B cell (primary cell): ENCODE results near the gene YOD1. TPM values are rescaled to one million over a fixed set of nuclear protein-coding genes. Genes with fewer than 3 reads are reported as not detected.

Source experiments
- ATAC-seq: fragments of 200-7000 bp; cut with Tn5 transposase; one replicate; pipeline ENCODE4 v1.10.0; 2021; ENCODE audit warnings: low read depth, mild to moderate bottlenecking, moderate number of reproducible peaks, moderate library complexity
- CTCF ChIA-PET: fragments of 350-600 bp; sonication (Branson Sonifier 250); formaldehyde crosslinking; loops from one replicate; lab custom pipeline; 2021; ENCODE audit warnings: antibody characterized with exemption, inconsistent platforms; lab: Charles Lee
- POLR2A ChIA-PET: fragments of 350-600 bp; sonication (Branson Sonifier 250); formaldehyde crosslinking; loops from one replicate; lab custom pipeline; 2021; ENCODE audit warnings: antibody characterized with exemption; lab: Charles Lee
- DNase-seq: peaks from one replicate; pipeline ENCODE4 v3.0.0; 2013
- H2AFZ ChIP-seq: 2 replicates; pipeline ENCODE4 v1.6.1; 2012; ENCODE audit warnings: mild to moderate bottlenecking, low read depth, low read length; ENCODE audit not compliant: insufficient read depth, poor library complexity, severe bottlenecking
- H3K27ac ChIP-seq, 2 donors: 1 replicate in 1 of 2; 2 replicates in 1 of 2; pipeline ENCODE4 v1.5.1; 2012 to 2013; ENCODE audit warnings: low read length in 2 of 2, mild to moderate bottlenecking in 2 of 2, moderate library complexity in 1 of 2
- H3K27me3 ChIP-seq, 4 experiments: fragments of 200-600 bp in 1 of 4; sonication (generic) in 1 of 4; replicated peaks in 1 of 4; 1 replicate in 2 of 4; 2 replicates in 2 of 4; pipeline versions ENCODE4 v1.6.1 to v1.7.0; 2013 to 2016; ENCODE audit warnings: low read length in 3 of 4, mild to moderate bottlenecking in 2 of 4, mixed read lengths in 1 of 4, moderate library complexity in 1 of 4; ENCODE audit not compliant: insufficient read depth in 4 of 4, control insufficient read depth in 3 of 4; ENCODE audit errors: control extremely low read depth in 1 of 4
- H3K36me3 ChIP-seq, 2 experiments: replicated peaks in 1 of 2; 1 replicate in 1 of 2; 2 replicates in 1 of 2; pipeline versions ENCODE4 v1.6.1 to v1.7.1; 2013; ENCODE audit warnings: low read length in 1 of 2; ENCODE audit not compliant: insufficient read depth in 2 of 2, control insufficient read depth in 1 of 2; ENCODE audit errors: control extremely low read depth in 1 of 2, extremely low read depth in 1 of 2
- H3K4me1 ChIP-seq, 2 donors: fragments of 200-600 bp in 1 of 2; sonication (generic) in 1 of 2; 1 replicate in 1 of 2; 2 replicates in 1 of 2; pipeline versions ENCODE4 v1.5.1 to v1.6.1; 2013 to 2017; ENCODE audit warnings: low read length in 2 of 2; ENCODE audit not compliant: control insufficient read depth in 2 of 2, insufficient read depth in 2 of 2
- H3K4me2 ChIP-seq: replicated peaks from 2 replicates; pipeline ENCODE3; 2012; ENCODE audit warnings: mild to moderate bottlenecking, low read depth, low read length; ENCODE audit not compliant: poor library complexity, severe bottlenecking
- H3K4me3 ChIP-seq, 5 experiments: fragments of 200-600 bp in 1 of 5; sonication (generic) in 1 of 5; 1 replicate in 3 of 5; 2 replicates in 2 of 5; pipeline versions ENCODE4 v1.5.1 to v1.7.0; 2011 to 2016; ENCODE audit warnings: low read length in 4 of 5, mild to moderate bottlenecking in 4 of 5, low read depth in 2 of 5, control low read depth in 1 of 5, moderate library complexity in 1 of 5; ENCODE audit not compliant: insufficient read depth in 1 of 5; ENCODE audit errors: control extremely low read depth in 1 of 5, extremely low read depth in 1 of 5
- H3K79me2 ChIP-seq: fragments of 200-600 bp; sonication (generic); one replicate; pipeline ENCODE4 v1.6.0; 2016; ENCODE audit warnings: low read length; ENCODE audit not compliant: control insufficient read depth, insufficient read depth
- H3K9ac ChIP-seq: fragments of 200-600 bp; sonication (generic); 2 replicates; pipeline ENCODE4 v1.6.1; 2017; ENCODE audit warnings: mild to moderate bottlenecking, low read length, moderate library complexity
- H3K9me3 ChIP-seq, 3 donors: one replicate each; pipeline versions ENCODE4 v1.6.1 to v1.7.1; 2013; ENCODE audit warnings: low read length in 2 of 3; ENCODE audit not compliant: control insufficient read depth in 2 of 3, insufficient read depth in 1 of 3; ENCODE audit errors: control extremely low read depth in 1 of 3
- H4K20me1 ChIP-seq: 2 replicates; pipeline ENCODE4 v1.6.0; 2012; ENCODE audit warnings: mild to moderate bottlenecking, low read length; ENCODE audit not compliant: insufficient read depth, control insufficient read depth, poor library complexity, severe bottlenecking
- H3K27ac Mint-ChIP-seq: one replicate; pipeline ENCODE4 v1.8.0; 2021; ENCODE audit warnings: mixed read lengths
- H3K27me3 Mint-ChIP-seq: one replicate; pipeline ENCODE4 v1.8.0; 2021; ENCODE audit warnings: mixed read lengths
- H3K4me1 Mint-ChIP-seq: one replicate; pipeline ENCODE4 v1.8.0; 2021; ENCODE audit warnings: mixed read lengths
- H3K4me3 Mint-ChIP-seq: one replicate; pipeline ENCODE4 v1.8.0; 2021; ENCODE audit warnings: mixed read lengths
- H3K9me3 Mint-ChIP-seq: one replicate; pipeline ENCODE4 v1.8.0; 2022; ENCODE audit warnings: mixed read lengths; ENCODE audit not compliant: insufficient read depth
- CTCF ChIP-seq: fragments of 200-600 bp; IDR thresholded peaks from one replicate; pipeline ENCODE4 v1.8.0; 2022; ENCODE audit warnings: antibody characterized with exemption, mild to moderate bottlenecking
- EZH2 ChIP-seq: IDR thresholded peaks from 2 replicates; pipeline ENCODE4 v1.6.1; 2012; ENCODE audit warnings: borderline replicate concordance, low read depth, mild to moderate bottlenecking, moderate library complexity, low read length; ENCODE audit not compliant: insufficient read depth, poor library complexity, severe bottlenecking
- WGBS: methylation state at CpG from one replicate; pipeline ENCODE4 v1.1.5; 2013; ENCODE audit warnings: missing lambda C conversion rate; ENCODE audit not compliant: insufficient coverage; 5-methylcytosine and 5-hydroxymethylcytosine counted together
- intact Hi-C: fragments of 100-400 bp; cut with micrococcal nuclease; formaldehyde crosslinking; loops from one replicate; pipeline ENCODE4 v1.10.0; 2022
- polyA plus RNA-seq: library from polyadenylated mRNA; depleted of rRNA; stranded (reverse); fragments of >200 nt; gene quantifications from 2 replicates; pipeline ENCODE4 v1.2.3, GENCODE V29; 2012
- total RNA-seq, 2 donors: library from RNA; stranded (reverse); fragments of 120-200 nt in 1 of 2; gene quantifications; 1 replicate in 1 of 2; 2 replicates in 1 of 2; pipeline versions ENCODE4 v1.2.3 to v1.2.4, GENCODE V29; 2013 to 2022

The YOD1 gene
- total and polyA plus RNA-seq, 2 donors (not counting 1 experiment from before 2014, with no cell fraction given): 2.3 to 9.4 TPM

- intact Hi-C loops: loop anchor here (10.0 kb wide), 1 partner anchor 424 kb away; the partner anchor contains the start of gene DYRK3
- no peak overlapping the region for H3K4me2 ChIP-seq
Observed at GRCh38 chr1:207058878-207059867, 8.2 kb upstream of the YOD1 start.

GRCh38 chr1:207058252-207058651 lies 7.2 kb upstream of the YOD1 start:
- DNase-seq (no peak), ATAC-seq (no peak)
- H3K9ac ChIP-seq: no peak overlapping the region
- H3K4me1 ChIP-seq: peaks cover 19 to 26% of the 10 kb centered on the region in 2 donors
- H3K79me2 ChIP-seq: no peaks in the 10 kb centered on the region
- CTCF ChIA-PET: no interaction called here
- H2AFZ ChIP-seq: no peak overlapping the region
- peaks cover 1 to 28% of the 10 kb centered on the region in 2 experiments for H3K36me3 ChIP-seq
- no peak overlapping the region for H3K4me3 ChIP-seq
- no peaks in the 10 kb centered on the region for H4K20me1 ChIP-seq
- Mint-ChIP-seq H3K27me3 (no peaks in the 10 kb centered on the region), H3K4me3 (no peak overlapping the region), H3K9me3 (no peaks in the 10 kb centered on the region), H3K4me1 (peaks cover 19% of the 10 kb centered on the region), H3K27ac (no peak overlapping the region)
- H3K9me3 ChIP-seq: no peaks in the 10 kb centered on the region
- 100% methylated on average over 2 of the region's 4 CpGs for WGBS
- POLR2A ChIA-PET: no interaction called here
- no peak for TF ChIP-seq EZH2
- no peak for TF ChIP-seq CTCF
- no peak overlapping the region for H3K4me2 ChIP-seq
- H3K27me3 ChIP-seq: no peaks in the 10 kb centered on the region
- no peak overlapping the region for H3K27ac ChIP-seq
- intact Hi-C loops: loop anchor here (10.0 kb wide), 1 partner anchor 423 kb away; the partner anchor contains the start of gene DYRK3

More at GRCh38 chr1:207058878-207059867, 8.2 kb upstream of the YOD1 start:
- ChIA-PET CTCF (interaction anchor here (0.6 to 2.2 kb wide), 4 partner anchors 9 to 455 kb away, joined by 3 to 11 read pairs (median 10); no protein-coding TSS in a partner anchor), POLR2A (no interaction called here)
- Mint-ChIP-seq H3K27me3 (no peaks in the 10 kb centered on the region), H3K4me1 (peaks cover 13% of the 10 kb centered on the region), H3K27ac (peak overlapping the region; percentile 59), H3K4me3 (no peak overlapping the region), H3K9me3 (no peaks in the 10 kb centered on the region)
- Histone ChIP-seq H3K4me3 (no peak overlapping the region), H3K79me2 (no peaks in the 10 kb centered on the region), H3K4me1 (peaks cover 12 to 17% of the 10 kb centered on the region in 2 donors), H4K20me1 (no peaks in the 10 kb centered on the region), H3K27me3 (no peaks in the 10 kb centered on the region), H3K27ac (no peak overlapping the region), H2AFZ (no peak overlapping the region), H3K36me3 (peaks cover 5 to 37% of the 10 kb centered on the region in 2 experiments), H3K9ac (no peak overlapping the region), H3K9me3 (no peaks in the 10 kb centered on the region)
- no peak for TF ChIP-seq EZH2
- WGBS: 55% methylated on average over 6 of the region's 6 CpGs
- DNase-seq: no peak
- no peak for ATAC-seq
